ENCODE data around the gene MEGF9. TPM values are rescaled to one million over a fixed set of nuclear protein-coding genes. Genes with fewer than 3 reads are reported as not detected.

Gene MEGF9
- total and polyA plus RNA-seq, 2 donors = 3.5 to 3.7 TPM

GRCh38 chr9:120697448-120697847, 16.8 kb downstream of the MEGF9 start:
- no peak overlapping the region for H3K4me3 ChIP-seq (ENCODE audit: low read length in 2 of 2)
- no peaks in the 10 kb centered on the region for H3K9me3 ChIP-seq (ENCODE audit: control insufficient read depth in 2 of 2, insufficient read depth in 1 of 2, low read length in 1 of 2)
- DNase-seq (ENCODE audit: low read depth in 6 of 9, low spot score in 9 of 9) = no peak
- no peaks in the 10 kb centered on the region for H3K4me1 ChIP-seq (ENCODE audit: control insufficient read depth in 2 of 2, insufficient read depth in 2 of 2, low read length in 2 of 2)
- WGBS = 99% methylated on average over 2 of the region's 2 CpGs
- no peak overlapping the region for H3K27ac ChIP-seq (ENCODE audit: low read depth in 1 of 2, low read length in 1 of 2)
- H3K36me3 ChIP-seq (ENCODE audit: control insufficient read depth in 2 of 2, insufficient read depth in 2 of 2, low read length in 1 of 2) = no peaks in the 10 kb centered on the region
- H3K27me3 ChIP-seq (ENCODE audit: control insufficient read depth in 2 of 2, insufficient read depth in 1 of 2, low read length in 1 of 2) = no peaks in the 10 kb centered on the region

DNA sequence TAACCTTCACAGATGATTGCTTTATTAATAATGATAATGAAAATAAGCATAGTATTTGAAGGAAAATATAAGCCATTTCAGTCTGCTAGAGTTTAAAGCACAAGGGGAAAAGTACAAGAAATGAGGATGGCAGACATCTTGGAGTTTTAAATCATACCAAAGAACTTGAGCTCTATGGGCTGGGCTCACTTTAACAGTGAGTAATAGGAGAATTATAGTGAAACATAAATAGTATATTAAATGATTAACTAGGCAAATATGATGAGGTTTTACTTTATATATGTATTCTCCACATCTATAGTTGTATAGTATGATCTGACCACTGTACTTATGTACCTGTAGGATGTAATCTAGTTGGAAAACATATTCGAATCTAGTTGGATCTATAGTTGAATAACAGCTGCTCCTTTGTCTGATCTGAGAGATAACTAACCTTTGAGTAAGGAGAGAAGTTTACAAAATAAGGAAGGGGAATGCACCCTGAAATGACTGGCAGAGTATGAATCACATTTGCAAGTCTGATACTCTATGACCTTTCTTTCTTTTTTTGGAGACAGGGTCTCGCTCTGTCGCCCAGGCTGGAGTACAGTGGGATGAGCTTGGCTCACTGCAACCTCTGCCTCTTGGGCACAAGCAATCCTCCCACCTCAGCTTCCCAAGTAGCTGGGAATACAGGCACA, 17.6 kb downstream of the MEGF9 start:
- H3K4me1 ChIP-seq (ENCODE audit: control insufficient read depth in 2 of 2, insufficient read depth in 2 of 2, low read length in 2 of 2) = no peaks in the 10 kb centered on the region

GRCh38 chr9:120694559-120694958, 19.7 kb downstream of the MEGF9 start:
- Histone ChIP-seq H3K4me1 (ENCODE audit: control insufficient read depth in 2 of 2, insufficient read depth in 2 of 2, low read length in 2 of 2) (no peaks in the 10 kb centered on the region), H3K36me3 (ENCODE audit: control insufficient read depth in 2 of 2, insufficient read depth in 2 of 2, low read length in 1 of 2) (no peaks in the 10 kb centered on the region), H3K27ac (ENCODE audit: low read depth in 1 of 2, low read length in 1 of 2) (no peak overlapping the region), H3K27me3 (ENCODE audit: control insufficient read depth in 2 of 2, insufficient read depth in 1 of 2, low read length in 1 of 2) (no peaks in the 10 kb centered on the region), H3K9me3 (ENCODE audit: control insufficient read depth in 2 of 2, insufficient read depth in 1 of 2, low read length in 1 of 2) (no peaks in the 10 kb centered on the region), H3K4me3 (ENCODE audit: low read length in 2 of 2) (no peak overlapping the region)
- no peak for DNase-seq (ENCODE audit: low read depth in 6 of 9, low spot score in 9 of 9)

More for the DNA sequence above, 17.6 kb downstream of the MEGF9 start:
- no peaks in the 10 kb centered on the region for H3K9me3 ChIP-seq (ENCODE audit: control insufficient read depth in 2 of 2, insufficient read depth in 1 of 2, low read length in 1 of 2)
- WGBS = 94% methylated on average over 3 of the region's 3 CpGs
- no peaks in the 10 kb centered on the region for H3K36me3 ChIP-seq (ENCODE audit: control insufficient read depth in 2 of 2, insufficient read depth in 2 of 2, low read length in 1 of 2)
- H3K4me3 ChIP-seq (ENCODE audit: low read length in 2 of 2) = no peak overlapping the region
- no peak for DNase-seq (ENCODE audit: low read depth in 6 of 9, low spot score in 9 of 9)
- H3K27ac ChIP-seq (ENCODE audit: low read depth in 1 of 2, low read length in 1 of 2) = no peak overlapping the region
- no peaks in the 10 kb centered on the region for H3K27me3 ChIP-seq (ENCODE audit: control insufficient read depth in 2 of 2, insufficient read depth in 1 of 2, low read length in 1 of 2)

DNA sequence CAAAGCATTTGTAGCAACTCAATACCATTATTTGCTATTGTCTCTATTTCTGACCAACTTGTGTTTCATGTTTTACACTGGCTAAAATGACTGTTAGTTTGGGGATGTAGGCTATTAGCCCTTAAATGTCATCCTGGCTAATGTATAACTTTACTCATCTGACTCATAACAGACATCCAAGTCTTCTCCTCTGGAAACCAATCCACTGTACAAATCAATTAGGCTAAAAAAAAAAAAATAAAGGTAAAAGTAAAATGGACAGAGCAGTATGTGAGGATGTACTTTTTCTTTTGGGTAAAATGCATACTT, 20.6 kb downstream of the MEGF9 start:
- H3K27ac ChIP-seq (ENCODE audit: low read depth in 1 of 2, low read length in 1 of 2) = no peak overlapping the region
- no peaks in the 10 kb centered on the region for H3K4me1 ChIP-seq (ENCODE audit: control insufficient read depth in 2 of 2, insufficient read depth in 2 of 2, low read length in 2 of 2)
- H3K4me3 ChIP-seq (ENCODE audit: low read length in 2 of 2) = no peak overlapping the region
- no peak for DNase-seq (ENCODE audit: low read depth in 6 of 9, low spot score in 9 of 9)
- no peaks in the 10 kb centered on the region for H3K9me3 ChIP-seq (ENCODE audit: control insufficient read depth in 2 of 2, insufficient read depth in 1 of 2, low read length in 1 of 2)
- no peaks in the 10 kb centered on the region for H3K36me3 ChIP-seq (ENCODE audit: control insufficient read depth in 2 of 2, insufficient read depth in 2 of 2, low read length in 1 of 2)
- no peaks in the 10 kb centered on the region for H3K27me3 ChIP-seq (ENCODE audit: control insufficient read depth in 2 of 2, insufficient read depth in 1 of 2, low read length in 1 of 2)

- no peaks in the 10 kb centered on the region for H3K4me1 ChIP-seq (ENCODE audit: control insufficient read depth in 2 of 2, insufficient read depth in 2 of 2, low read length in 2 of 2)
- 98% methylated on average over 1 of the region's 1 CpG for WGBS
- no peak for DNase-seq (ENCODE audit: low read depth in 6 of 9, low spot score in 9 of 9)
- no peaks in the 10 kb centered on the region for H3K36me3 ChIP-seq (ENCODE audit: control insufficient read depth in 2 of 2, insufficient read depth in 2 of 2, low read length in 1 of 2)
- H3K4me3 ChIP-seq (ENCODE audit: low read length in 2 of 2) = no peak overlapping the region
- H3K27ac ChIP-seq (ENCODE audit: low read depth in 1 of 2, low read length in 1 of 2) = no peak overlapping the region
- H3K9me3 ChIP-seq (ENCODE audit: control insufficient read depth in 2 of 2, insufficient read depth in 1 of 2, low read length in 1 of 2) = no peaks in the 10 kb centered on the region
- H3K27me3 ChIP-seq (ENCODE audit: control insufficient read depth in 2 of 2, insufficient read depth in 1 of 2, low read length in 1 of 2) = no peaks in the 10 kb centered on the region
Observed at GRCh38 chr9:120692901-120693699, 21.2 kb downstream of the MEGF9 start.

- Histone ChIP-seq H3K4me1 (ENCODE audit: control insufficient read depth in 2 of 2, insufficient read depth in 2 of 2, low read length in 2 of 2) (no peaks in the 10 kb centered on the region), H3K9me3 (ENCODE audit: control insufficient read depth in 2 of 2, insufficient read depth in 1 of 2, low read length in 1 of 2) (no peaks in the 10 kb centered on the region), H3K27me3 (ENCODE audit: control insufficient read depth in 2 of 2, insufficient read depth in 1 of 2, low read length in 1 of 2) (no peaks in the 10 kb centered on the region), H3K36me3 (ENCODE audit: control insufficient read depth in 2 of 2, insufficient read depth in 2 of 2, low read length in 1 of 2) (no peaks in the 10 kb centered on the region), H3K27ac (ENCODE audit: low read depth in 1 of 2, low read length in 1 of 2) (no peak overlapping the region), H3K4me3 (ENCODE audit: low read length in 2 of 2) (no peak overlapping the region)
- no peak for DNase-seq (ENCODE audit: low read depth in 6 of 9, low spot score in 9 of 9)
Observed at GRCh38 chr9:120690372-120690771, 23.9 kb downstream of the MEGF9 start.

DNA sequence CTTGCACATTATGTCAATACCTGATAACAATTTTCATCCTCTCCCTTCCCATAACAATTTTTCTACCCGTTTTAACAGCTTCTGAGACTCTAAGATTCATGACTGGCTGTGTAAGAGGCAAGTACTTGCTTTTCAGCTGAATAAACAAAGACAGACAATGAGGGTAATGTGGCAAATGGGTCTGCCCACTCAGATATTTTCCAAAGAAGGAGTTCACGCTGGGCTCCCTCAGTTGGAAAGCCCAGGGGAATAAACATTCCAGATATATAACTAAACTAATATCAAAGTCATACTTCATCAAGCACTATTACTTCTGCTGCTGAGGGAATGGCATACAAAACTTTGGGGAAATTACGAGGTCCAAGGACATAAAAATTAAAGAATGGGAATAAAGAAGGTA, 24.4 kb downstream of the MEGF9 start:
- Histone ChIP-seq H3K9me3 (ENCODE audit: control insufficient read depth in 2 of 2, insufficient read depth in 1 of 2, low read length in 1 of 2) (no peaks in the 10 kb centered on the region), H3K27ac (ENCODE audit: low read depth in 1 of 2, low read length in 1 of 2) (no peak overlapping the region), H3K27me3 (ENCODE audit: control insufficient read depth in 2 of 2, insufficient read depth in 1 of 2, low read length in 1 of 2) (no peaks in the 10 kb centered on the region), H3K4me1 (ENCODE audit: control insufficient read depth in 2 of 2, insufficient read depth in 2 of 2, low read length in 2 of 2) (no peaks in the 10 kb centered on the region), H3K4me3 (ENCODE audit: low read length in 2 of 2) (no peak overlapping the region), H3K36me3 (ENCODE audit: control insufficient read depth in 2 of 2, insufficient read depth in 2 of 2, low read length in 1 of 2) (no peaks in the 10 kb centered on the region)
- no peak for DNase-seq (ENCODE audit: low read depth in 6 of 9, low spot score in 9 of 9)
- 96% methylated on average over 3 of the region's 3 CpGs for WGBS

DNA sequence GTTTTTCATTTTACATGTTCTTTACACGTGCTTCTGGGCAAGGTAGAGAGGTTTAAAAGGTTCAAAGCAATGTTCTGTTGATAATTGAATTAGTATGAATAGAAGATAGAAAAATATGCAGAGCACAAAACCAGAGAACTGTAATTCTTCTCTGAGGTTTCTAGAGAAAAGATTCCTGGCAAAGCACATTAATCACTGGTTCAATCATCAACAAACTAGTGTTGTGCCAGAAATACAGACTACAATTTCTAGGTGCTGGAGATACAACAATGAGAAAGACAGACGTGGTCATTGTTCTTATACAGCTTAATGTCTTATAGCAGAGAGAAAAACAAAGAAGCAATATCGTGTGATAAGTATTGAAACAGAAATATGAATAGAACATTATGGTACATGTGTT, 25.5 kb downstream of the MEGF9 start:
- no peak overlapping the region for H3K27ac ChIP-seq (ENCODE audit: low read depth in 1 of 2, low read length in 1 of 2)
- no peak overlapping the region for H3K4me3 ChIP-seq (ENCODE audit: low read length in 2 of 2)
- no peaks in the 10 kb centered on the region for H3K4me1 ChIP-seq (ENCODE audit: control insufficient read depth in 2 of 2, insufficient read depth in 2 of 2, low read length in 2 of 2)
- no peaks in the 10 kb centered on the region for H3K9me3 ChIP-seq (ENCODE audit: control insufficient read depth in 2 of 2, insufficient read depth in 1 of 2, low read length in 1 of 2)
- no peak for DNase-seq (ENCODE audit: low read depth in 6 of 9, low spot score in 9 of 9)
- 95% methylated on average over 3 of the region's 3 CpGs for WGBS
- H3K36me3 ChIP-seq (ENCODE audit: control insufficient read depth in 2 of 2, insufficient read depth in 2 of 2, low read length in 1 of 2) = no peaks in the 10 kb centered on the region
- no peaks in the 10 kb centered on the region for H3K27me3 ChIP-seq (ENCODE audit: control insufficient read depth in 2 of 2, insufficient read depth in 1 of 2, low read length in 1 of 2)

GRCh38 chr9:120683150-120683549, 31.1 kb downstream of the MEGF9 start:
- H3K36me3 ChIP-seq (ENCODE audit: control insufficient read depth in 2 of 2, insufficient read depth in 2 of 2, low read length in 1 of 2) = no peaks in the 10 kb centered on the region
- H3K27ac ChIP-seq (ENCODE audit: low read depth in 1 of 2, low read length in 1 of 2) = no peak overlapping the region
- H3K27me3 ChIP-seq (ENCODE audit: control insufficient read depth in 2 of 2, insufficient read depth in 1 of 2, low read length in 1 of 2) = no peaks in the 10 kb centered on the region
- no peaks in the 10 kb centered on the region for H3K4me1 ChIP-seq (ENCODE audit: control insufficient read depth in 2 of 2, insufficient read depth in 2 of 2, low read length in 2 of 2)
- no peaks in the 10 kb centered on the region for H3K9me3 ChIP-seq (ENCODE audit: control insufficient read depth in 2 of 2, insufficient read depth in 1 of 2, low read length in 1 of 2)
- no peak for DNase-seq (ENCODE audit: low read depth in 6 of 9, low spot score in 9 of 9)
- 95% methylated on average over 3 of the region's 3 CpGs for WGBS
- H3K4me3 ChIP-seq (ENCODE audit: low read length in 2 of 2) = no peak overlapping the region

All from thymus (tissue), 11 donors.